Measurements from ENCODE around the gene LSM12.

- TF ChIP-seq POLR2AphosphoS5 (IDR thresholded peaks at IDR 0.05) (peak in 1 of 3 donors; percentile 47), POLR2A (IDR thresholded peaks at IDR 0.05) (no peak)
- TF ChIP-seq, protein P1, sequence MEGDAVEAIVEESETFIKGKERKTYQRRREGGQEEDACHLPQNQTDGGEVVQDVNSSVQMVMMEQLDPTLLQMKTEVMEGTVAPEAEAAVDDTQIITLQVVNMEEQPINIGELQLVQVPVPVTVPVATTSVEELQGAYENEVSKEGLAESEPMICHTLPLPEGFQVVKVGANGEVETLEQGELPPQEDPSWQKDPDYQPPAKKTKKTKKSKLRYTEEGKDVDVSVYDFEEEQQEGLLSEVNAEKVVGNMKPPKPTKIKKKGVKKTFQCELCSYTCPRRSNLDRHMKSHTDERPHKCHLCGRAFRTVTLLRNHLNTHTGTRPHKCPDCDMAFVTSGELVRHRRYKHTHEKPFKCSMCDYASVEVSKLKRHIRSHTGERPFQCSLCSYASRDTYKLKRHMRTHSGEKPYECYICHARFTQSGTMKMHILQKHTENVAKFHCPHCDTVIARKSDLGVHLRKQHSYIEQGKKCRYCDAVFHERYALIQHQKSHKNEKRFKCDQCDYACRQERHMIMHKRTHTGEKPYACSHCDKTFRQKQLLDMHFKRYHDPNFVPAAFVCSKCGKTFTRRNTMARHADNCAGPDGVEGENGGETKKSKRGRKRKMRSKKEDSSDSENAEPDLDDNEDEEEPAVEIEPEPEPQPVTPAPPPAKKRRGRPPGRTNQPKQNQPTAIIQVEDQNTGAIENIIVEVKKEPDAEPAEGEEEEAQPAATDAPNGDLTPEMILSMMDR (IDR thresholded peaks at IDR 0.05 in 8 of 11, conservative IDR thresholded peaks at IDR 0.05 in 3 of 11) = peak in 5 of 11 experiments; percentile 8 to 45 (median 39)
Measured at GRCh38 chr17:44005527-44006271, 60.8 kb downstream of the LSM12 start.

Measured in spleen (tissue), 7 donors.